Globus pallidus (tissue), 1 donor: Measurements from ENCODE around the gene TMEM50B.
A peak's percentile ranks its signal among the peaks of the same experiment; 100 is the strongest.
"Not testable (repeated sequence)": the region's sequence is repeated elsewhere in the genome, so short reads cannot be mapped to it uniquely, and the experiment has no call there.

Source experiments
- DNase-seq: peaks from one replicate; pipeline ENCODE4 v3.0.0-alpha.2; 2015; ENCODE audit warnings: low spot score

The TMEM50B gene

GRCh38 chr21:33479679-33480480, at the start of gene TMEM50B:
Gene TMEM50B, minus strand, starts transcription at chr21:33479974. Its CDS starts 11,089 bp downstream, at chr21:33468885.
- peak; percentile 96 for DNase-seq

GRCh38 chr21:33522953-33523349, 43.2 kb upstream of the TMEM50B start:
- DNase-seq, result no peak

- DNase-seq, result no peak
Measured at GRCh38 chr21:33522297-33522952, 42.7 kb upstream of the TMEM50B start.

GRCh38 chr21:33518899-33519298, 39.1 kb upstream of the TMEM50B start:
- DNase-seq, result no peak

- DNase-seq, result no peak
Measured at GRCh38 chr21:33514229-33514628, 34.5 kb upstream of the TMEM50B start.

GRCh38 chr21:33512481-33512880, 32.7 kb upstream of the TMEM50B start:
- DNase-seq, result no peak

- DNase-seq, result no peak
Measured at GRCh38 chr21:33511639-33512038, 31.9 kb upstream of the TMEM50B start.

GRCh38 chr21:33510826-33511225, 31.1 kb upstream of the TMEM50B start:
- no peak for DNase-seq

GRCh38 chr21:33507003-33507402, 27.2 kb upstream of the TMEM50B start:
- DNase-seq, result not testable (repeated sequence)

GRCh38 chr21:33505833-33506232, 26.1 kb upstream of the TMEM50B start:
- no peak for DNase-seq

GRCh38 chr21:33496345-33496744, 16.6 kb upstream of the TMEM50B start:
- DNase-seq, result no peak

GRCh38 chr21:33495743-33496142, 16.0 kb upstream of the TMEM50B start:
- DNase-seq, result no peak

- DNase-seq, result no peak
Measured at GRCh38 chr21:33493756-33494155, 14.0 kb upstream of the TMEM50B start.

GRCh38 chr21:33492571-33492970, 12.8 kb upstream of the TMEM50B start:
- no peak for DNase-seq

GRCh38 chr21:33491373-33492102, 11.8 kb upstream of the TMEM50B start, which contains the start of gene DNAJC28:
Gene DNAJC28, minus strand, starts transcription at chr21:33491716. Its CDS starts 2,323 bp downstream, at chr21:33489393.
- peak; percentile 94 for DNase-seq

GRCh38 chr21:33490991-33491372, 11.2 kb upstream of the TMEM50B start:
- DNase-seq, result no peak

GRCh38 chr21:33488936-33489335, 9.2 kb upstream of the TMEM50B start:
- DNase-seq, result no peak

GRCh38 chr21:33487996-33488395, 8.2 kb upstream of the TMEM50B start:
- DNase-seq, result no peak

- no peak for DNase-seq
Measured at GRCh38 chr21:33481314-33481943, 1.7 kb upstream of the TMEM50B start.

GRCh38 chr21:33480481-33481103, 818 bp upstream of the TMEM50B start:
- DNase-seq, result no peak

GRCh38 chr21:33478935-33479678, 667 bp downstream of the TMEM50B start:
- DNase-seq, result no peak
